NOMO-1 (cell line): ENCODE results near the gene SLC27A2.
"Not testable (repeated sequence)": the region's sequence is repeated elsewhere in the genome, so short reads cannot be mapped to it uniquely, and the experiment has no call there.

Source experiments
- DNase-seq, 2 experiments: peaks; one replicate each; lab custom pipeline; 2025; ENCODE audit not compliant: unreplicated experiment in 2 of 2; lab: John Stamatoyannopoulos, UW

SLC27A2 gene

GRCh38 chr15:50162969-50163718 is 18.9 kb upstream of the SLC27A2 start:
- no peak for DNase-seq

GRCh38 chr15:50163719-50164410 is 18.1 kb upstream of the SLC27A2 start:
- DNase-seq: peak; percentile 9 to 67

DNA sequence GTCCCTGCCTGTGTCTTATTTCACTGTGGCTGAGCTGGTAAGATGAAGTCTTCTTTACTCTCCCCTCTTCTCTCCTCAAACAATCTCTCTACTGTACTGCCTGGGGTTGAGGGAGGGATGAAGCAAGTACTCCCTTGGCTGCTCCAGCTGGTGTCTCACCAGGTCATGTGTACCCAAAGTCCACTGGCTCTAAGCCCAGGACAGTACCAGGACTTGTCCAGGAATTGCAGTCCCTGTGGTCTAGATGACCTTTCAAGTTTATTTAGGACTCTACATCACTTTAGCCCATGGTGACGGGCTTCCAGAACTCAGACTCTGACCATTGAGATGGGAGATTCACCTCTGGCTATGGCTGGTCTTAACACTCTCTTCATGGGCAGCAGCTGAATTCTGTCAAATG is 17.5 kb upstream of the SLC27A2 start:
- no peak for DNase-seq

- DNase-seq: peak in 1 of 2 experiments; percentile 26
Measured at GRCh38 chr15:50166216-50166615, 15.8 kb upstream of the SLC27A2 start.

GRCh38 chr15:50167110-50167509 is 14.9 kb upstream of the SLC27A2 start:
- DNase-seq: no peak

GRCh38 chr15:50168379-50168778 is 13.6 kb upstream of the SLC27A2 start:
- no peak for DNase-seq

DNA sequence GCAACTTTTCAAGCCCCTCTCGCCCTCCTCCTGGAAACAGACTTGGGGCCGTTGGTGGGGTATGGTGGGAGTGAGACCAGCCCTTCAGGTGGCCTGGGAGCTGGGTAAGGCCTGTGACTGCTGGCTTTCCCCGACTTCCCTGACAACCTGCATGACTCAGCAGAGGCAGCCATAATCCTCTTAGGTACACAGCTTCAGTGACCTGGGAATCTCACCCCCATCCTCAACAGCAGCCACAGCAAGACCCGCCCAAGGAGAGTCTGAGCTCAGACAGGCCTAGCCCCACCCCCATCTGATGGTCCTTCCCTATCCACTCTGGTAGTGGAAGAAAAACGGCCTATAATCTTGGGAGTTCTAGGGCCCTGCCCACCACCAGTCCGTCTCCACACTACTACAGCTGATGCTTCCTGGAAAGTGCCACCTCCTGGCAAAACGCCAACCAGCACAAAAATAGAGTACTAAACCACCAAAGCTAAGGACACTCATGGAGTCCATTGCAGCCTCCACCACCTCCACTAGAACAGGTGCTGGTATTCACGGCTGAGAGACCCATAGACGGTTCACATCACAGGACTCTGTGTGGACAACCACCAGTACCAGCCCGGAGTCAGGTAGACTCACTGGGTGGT is 13.1 kb upstream of the SLC27A2 start:
- no peak for DNase-seq

GRCh38 chr15:50172360-50172895 is 9.6 kb upstream of the SLC27A2 start:
- not testable (repeated sequence) for DNase-seq

- no peak for DNase-seq
Measured at GRCh38 chr15:50176869-50177268, 5.1 kb upstream of the SLC27A2 start.

DNA sequence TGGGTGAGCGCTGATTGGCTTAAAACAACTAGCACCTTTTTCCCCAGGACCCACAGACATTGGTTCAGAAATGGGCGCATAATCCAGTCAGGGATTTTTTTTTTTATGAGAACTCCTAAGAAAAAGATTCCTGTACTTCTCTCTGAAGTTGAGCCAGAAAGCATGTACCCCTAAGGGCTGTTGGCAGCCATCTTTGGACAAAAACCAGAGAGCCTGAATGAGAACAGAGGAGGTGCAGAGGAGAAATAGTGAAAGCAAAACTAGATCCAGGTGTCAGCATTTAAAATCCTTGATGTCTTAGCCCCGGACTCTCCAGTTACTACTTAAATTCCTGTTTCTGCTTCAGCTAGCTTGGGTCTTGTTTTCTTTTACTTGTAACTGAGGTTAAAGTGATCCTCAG is 1.9 kb upstream of the SLC27A2 start:
- DNase-seq: no peak

- DNase-seq: no peak
Measured at GRCh38 chr15:50180582-50180981, 1.4 kb upstream of the SLC27A2 start.

GRCh38 chr15:50181201-50181968 is 611 bp upstream of the SLC27A2 start:
- DNase-seq: no peak

GRCh38 chr15:50182219-50183013 is 420 bp downstream of the SLC27A2 start:
- DNase-seq: peak; percentile 23 to 46

- DNase-seq: peak in 1 of 2 experiments; percentile 11
Measured at GRCh38 chr15:50183112-50183794, 1.3 kb downstream of the SLC27A2 start.

- DNase-seq: no peak
Measured at GRCh38 chr15:50184863-50185504, 3.0 kb downstream of the SLC27A2 start.

DNA sequence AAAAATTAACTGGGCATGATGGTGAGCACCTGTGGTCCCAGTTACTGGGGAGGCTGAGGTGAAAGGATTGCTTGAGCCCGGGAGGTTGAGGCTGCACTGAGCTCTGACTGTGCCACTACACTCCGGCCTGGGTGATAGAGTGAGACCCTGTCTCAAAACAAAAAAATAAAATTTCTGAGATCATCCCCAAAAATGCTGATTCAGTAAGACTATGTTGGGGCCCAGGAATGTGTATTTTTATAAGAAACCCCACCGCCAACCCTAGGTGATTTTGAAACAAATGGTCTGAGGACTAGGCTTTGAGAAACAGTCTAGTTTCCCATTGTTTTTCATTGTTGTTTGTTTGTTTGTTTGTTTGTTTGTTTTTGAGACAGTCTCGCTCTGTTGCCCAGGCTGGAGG is 4.1 kb downstream of the SLC27A2 start:
- no peak for DNase-seq

DNA sequence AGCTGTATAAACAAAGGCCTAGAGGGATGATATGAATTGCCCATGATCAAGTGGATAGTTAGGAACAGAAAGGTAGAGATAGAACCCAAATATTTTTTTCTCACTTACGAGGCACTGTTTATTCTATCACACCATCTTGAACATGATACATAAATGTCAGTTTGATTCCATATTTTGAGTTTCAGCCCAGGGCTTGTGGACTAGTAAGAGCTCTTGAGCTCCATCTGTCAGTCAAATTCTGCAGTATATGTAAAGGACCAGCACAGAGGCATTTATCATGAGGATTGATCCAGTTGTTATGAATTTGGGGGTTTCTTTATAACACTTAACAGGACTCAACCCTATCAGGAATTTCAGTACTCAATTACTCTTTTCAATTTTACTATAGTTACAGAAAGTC is 4.8 kb downstream of the SLC27A2 start:
- DNase-seq: no peak

DNA sequence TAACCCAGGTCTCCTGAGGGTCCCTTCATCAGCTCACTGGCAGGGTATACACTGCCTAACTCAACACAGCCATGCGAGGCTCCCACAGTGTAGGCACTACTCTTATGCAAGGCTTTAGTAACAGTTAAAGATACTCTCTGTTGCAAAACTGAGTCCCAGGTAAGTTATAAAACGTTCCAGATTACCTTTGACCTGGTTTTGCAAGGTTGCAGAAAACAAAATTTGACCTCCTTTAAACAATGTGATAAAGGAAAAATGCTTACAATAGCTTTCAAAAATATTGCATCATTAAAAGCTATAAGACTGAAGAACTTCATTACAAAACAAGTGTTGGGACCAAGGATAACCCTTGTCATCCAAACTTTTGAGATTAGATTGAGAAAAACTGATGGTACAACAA is 5.5 kb downstream of the SLC27A2 start:
- no peak for DNase-seq

- no peak for DNase-seq
Measured at GRCh38 chr15:50187997-50188396, 6.0 kb downstream of the SLC27A2 start.
